Effector CD8-positive, alpha-beta T cell (primary cell): Measurements from ENCODE around the gene ANKRD65.
"Not testable (repeated sequence)": the region's sequence is repeated elsewhere in the genome, so short reads cannot be mapped to it uniquely, and the experiment has no call there.

ENCODE experiments used
- DNase-seq: peaks from one replicate; lab custom pipeline; 2025; lab: John Stamatoyannopoulos, UW

Gene ANKRD65

GRCh38 chr1:1430992-1431844 is 10.1 kb upstream of the ANKRD65 start:
- no peak for DNase-seq

- no peak for DNase-seq
These were observed 9.3 kb upstream of the ANKRD65 start for GRCh38 chr1:1430114-1430982.

- no peak for DNase-seq
These were observed 8.6 kb upstream of the ANKRD65 start for GRCh38 chr1:1429671-1430073.

- not testable (repeated sequence) for DNase-seq
These were observed 7.9 kb upstream of the ANKRD65 start for GRCh38 chr1:1428967-1429366.

GRCh38 chr1:1428174-1428573 is 7.1 kb upstream of the ANKRD65 start:
- no peak for DNase-seq

GRCh38 chr1:1427820-1428148 is 6.7 kb upstream of the ANKRD65 start:
- DNase-seq, result no peak

GRCh38 chr1:1427106-1427819 is 6.2 kb upstream of the ANKRD65 start:
- no peak for DNase-seq

GRCh38 chr1:1426496-1427105 is 5.5 kb upstream of the ANKRD65 start:
- DNase-seq, result no peak

- DNase-seq, result no peak
These were observed 4.8 kb upstream of the ANKRD65 start for GRCh38 chr1:1425753-1426495.

- DNase-seq, result no peak
These were observed 4.3 kb upstream of the ANKRD65 start for GRCh38 chr1:1425426-1425752.

- DNase-seq, result no peak
These were observed 3.6 kb upstream of the ANKRD65 start for GRCh38 chr1:1424707-1425106.

GRCh38 chr1:1423245-1423597 is 2.1 kb upstream of the ANKRD65 start:
- DNase-seq, result no peak

- no peak for DNase-seq
These were observed 1.6 kb upstream of the ANKRD65 start for GRCh38 chr1:1422465-1423244.

GRCh38 chr1:1421907-1422464 is 910 bp upstream of the ANKRD65 start:
- no peak for DNase-seq

GRCh38 chr1:1420654-1421141 is 378 bp downstream of the ANKRD65 start:
- no peak for DNase-seq

- no peak for DNase-seq
These were observed 1.0 kb downstream of the ANKRD65 start for GRCh38 chr1:1419813-1420653.

- no peak for DNase-seq
These were observed 1.7 kb downstream of the ANKRD65 start for GRCh38 chr1:1419363-1419812.

GRCh38 chr1:1418464-1419362 is 2.4 kb downstream of the ANKRD65 start:
- no peak for DNase-seq
